Effector memory CD4-positive, alpha-beta T cell (primary cell): ENCODE measurements around the gene SPON2.

Experiments used
- DNase-seq, 3 donors: peaks; one replicate each; pipeline ENCODE4 v3.0.0-alpha.2; 2020
- H3K27ac ChIP-seq: 2 replicates; pipeline ENCODE4 v1.7.0; 2013; ENCODE audit warnings: mild to moderate bottlenecking, low read length, moderate library complexity; ENCODE audit not compliant: insufficient read depth, poor library complexity, severe bottlenecking
- H3K27me3 ChIP-seq: replicated peaks from 2 replicates; pipeline ENCODE4 v1.7.0; 2013; ENCODE audit warnings: mild to moderate bottlenecking, low read length; ENCODE audit not compliant: insufficient read depth, control insufficient read depth, poor library complexity, severe bottlenecking
- H3K36me3 ChIP-seq: 2 replicates; pipeline ENCODE4 v1.7.0; 2013; ENCODE audit warnings: mild to moderate bottlenecking, low read length, moderate library complexity; ENCODE audit not compliant: control insufficient read depth, insufficient read depth
- H3K4me1 ChIP-seq: 2 replicates; pipeline ENCODE4 v1.7.0; 2013; ENCODE audit warnings: low read length, mild to moderate bottlenecking; ENCODE audit not compliant: control insufficient read depth, insufficient read depth, poor library complexity, severe bottlenecking
- H3K4me3 ChIP-seq: 2 replicates; pipeline ENCODE4 v1.7.0; 2013; ENCODE audit warnings: low read length, low read depth, mild to moderate bottlenecking; ENCODE audit not compliant: insufficient read depth, poor library complexity, severe bottlenecking
- H3K9me3 ChIP-seq: 2 replicates; pipeline ENCODE4 v1.7.0; 2013; ENCODE audit warnings: mild to moderate bottlenecking, low read length, moderate library complexity; ENCODE audit not compliant: control insufficient read depth

Gene SPON2

GRCh38 chr4:1170156-1170975, 2.0 kb downstream of the SPON2 start:
- Histone ChIP-seq H3K36me3 (no peaks in the 10 kb centered on the region), H3K27ac (no peak overlapping the region), H3K4me3 (no peak overlapping the region), H3K9me3 (no peaks in the 10 kb centered on the region), H3K27me3 (peaks cover 31% of the 10 kb centered on the region), H3K4me1 (peaks cover 29% of the 10 kb centered on the region)
- no peak for DNase-seq

- no peak overlapping the region for H3K4me3 ChIP-seq
- H3K27me3 ChIP-seq = peaks cover 31% of the 10 kb centered on the region
- no peaks in the 10 kb centered on the region for H3K36me3 ChIP-seq
- H3K4me1 ChIP-seq = peaks cover 29% of the 10 kb centered on the region
- no peak overlapping the region for H3K27ac ChIP-seq
- no peak for DNase-seq
- H3K9me3 ChIP-seq = no peaks in the 10 kb centered on the region
Measured at GRCh38 chr4:1169691-1170096, 2.7 kb downstream of the SPON2 start.

DNA sequence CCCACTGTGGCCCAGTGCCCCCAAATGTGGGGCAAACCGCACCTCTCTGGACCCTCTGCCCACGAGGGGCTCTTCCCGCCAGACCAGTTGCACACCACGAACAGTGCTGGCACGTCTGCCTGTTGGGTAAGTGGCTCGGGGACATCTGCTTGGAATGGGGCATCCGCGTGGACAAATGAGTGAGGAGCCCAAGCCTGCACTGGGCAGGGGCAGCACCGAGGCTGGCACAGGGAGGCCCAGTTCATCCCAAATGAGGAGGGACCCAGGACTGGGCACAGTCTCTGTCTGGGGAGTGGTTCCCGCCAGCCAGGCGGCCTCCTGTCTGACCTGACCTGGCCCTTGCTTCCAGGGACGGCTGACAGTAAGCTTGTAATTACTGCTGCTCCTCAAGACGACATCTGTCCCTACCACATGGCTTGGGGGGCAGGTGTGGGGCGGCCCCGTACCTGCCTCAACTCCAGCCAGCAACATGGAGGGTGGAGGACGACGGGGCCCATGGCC, 3.2 kb downstream of the SPON2 start:
- Histone ChIP-seq H3K27me3 (peaks cover 31% of the 10 kb centered on the region), H3K4me1 (peaks cover 29% of the 10 kb centered on the region)
- DNase-seq = no peak

GRCh38 chr4:1168191-1169101, 3.9 kb downstream of the SPON2 start:
- DNase-seq = no peak
- Histone ChIP-seq H3K27me3 (peaks cover 31% of the 10 kb centered on the region), H3K4me3 (peak overlapping the region; percentile 100), H3K27ac (no peak overlapping the region), H3K4me1 (peaks cover 29% of the 10 kb centered on the region), H3K36me3 (no peaks in the 10 kb centered on the region), H3K9me3 (no peaks in the 10 kb centered on the region)

More for the DNA sequence above, 3.2 kb downstream of the SPON2 start:
- Histone ChIP-seq H3K4me3 (no peak overlapping the region), H3K36me3 (no peaks in the 10 kb centered on the region), H3K27ac (no peak overlapping the region), H3K9me3 (no peaks in the 10 kb centered on the region)

GRCh38 chr4:1167244-1167949, 5.0 kb downstream of the SPON2 start:
- peak; percentile 75 to 82 (median 78) for DNase-seq
- Histone ChIP-seq H3K36me3 (no peaks in the 10 kb centered on the region), H3K27ac (peak overlapping the region; percentile 78), H3K27me3 (peaks cover 22% of the 10 kb centered on the region), H3K4me1 (peaks cover 27% of the 10 kb centered on the region), H3K4me3 (peak overlapping the region; percentile 100), H3K9me3 (no peaks in the 10 kb centered on the region)

- no peaks in the 10 kb centered on the region for H3K36me3 ChIP-seq
- H3K4me3 ChIP-seq = peak overlapping the region; percentile 100
- DNase-seq = no peak
- H3K9me3 ChIP-seq = no peaks in the 10 kb centered on the region
- H3K27ac ChIP-seq = no peak overlapping the region
- peaks cover 15% of the 10 kb centered on the region for H3K27me3 ChIP-seq
- peaks cover 19% of the 10 kb centered on the region for H3K4me1 ChIP-seq
Measured at GRCh38 chr4:1166509-1167243, 5.7 kb downstream of the SPON2 start.

GRCh38 chr4:1164956-1165545, 7.3 kb downstream of the SPON2 start:
- Histone ChIP-seq H3K4me3 (no peak overlapping the region), H3K36me3 (no peaks in the 10 kb centered on the region), H3K9me3 (no peaks in the 10 kb centered on the region), H3K27ac (no peak overlapping the region), H3K27me3 (no peaks in the 10 kb centered on the region), H3K4me1 (peaks cover 13% of the 10 kb centered on the region)
- DNase-seq = no peak

- H3K27me3 ChIP-seq = no peaks in the 10 kb centered on the region
- no peaks in the 10 kb centered on the region for H3K9me3 ChIP-seq
- peaks cover 13% of the 10 kb centered on the region for H3K4me1 ChIP-seq
- DNase-seq = no peak
- H3K4me3 ChIP-seq = no peak overlapping the region
- H3K36me3 ChIP-seq = no peaks in the 10 kb centered on the region
- H3K27ac ChIP-seq = no peak overlapping the region
Measured at GRCh38 chr4:1164444-1164843, 7.9 kb downstream of the SPON2 start.

DNA sequence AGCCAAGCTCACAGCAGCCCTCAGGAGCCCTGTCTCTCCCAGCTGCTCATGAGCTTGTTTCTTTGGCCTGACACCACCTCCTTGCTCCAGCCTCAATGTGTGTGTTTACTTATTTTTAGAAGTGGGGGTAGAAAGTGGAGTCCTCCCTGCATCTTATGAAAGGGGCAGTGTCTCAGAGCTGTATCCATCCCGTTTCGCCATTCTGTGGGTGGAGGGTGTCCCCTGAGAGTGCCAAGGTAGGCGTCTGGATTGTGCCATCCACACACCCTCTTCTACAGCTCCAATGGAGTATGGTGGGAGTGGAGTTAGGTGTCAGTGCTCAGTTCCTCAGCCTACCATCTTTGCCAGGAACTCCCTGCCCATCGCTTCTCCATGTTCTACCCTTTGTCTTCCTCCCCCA, 8.3 kb downstream of the SPON2 start:
- Histone ChIP-seq H3K27ac (no peak overlapping the region), H3K27me3 (no peaks in the 10 kb centered on the region)

More for the DNA sequence above, 8.3 kb downstream of the SPON2 start:
- H3K4me3 ChIP-seq = no peak overlapping the region
- peaks cover 13% of the 10 kb centered on the region for H3K4me1 ChIP-seq
- DNase-seq = no peak
- no peaks in the 10 kb centered on the region for H3K36me3 ChIP-seq
- no peaks in the 10 kb centered on the region for H3K9me3 ChIP-seq
